GM12878 (cell line): ENCODE results near the gene CCDC190. TPM values are rescaled to one million over a fixed set of nuclear protein-coding genes. Genes with fewer than 3 reads are reported as not detected.

Experiments used
- ATAC-seq: fragments of 200-7000 bp; cut with Tn5 transposase; 3 replicates; pipeline ENCODE4 v1.9.1; 2020; ENCODE audit warnings: mild to moderate bottlenecking, moderate library complexity
- BruUV-seq: library from RNA; stranded (reverse); fragments of 400-500 nt; replicated peaks from 2 replicates; lab custom pipeline; 2021; lab: Mats Ljungman, UMichigan
- CTCF ChIA-PET: fragments of 300-600 bp; sonication (Branson Sonifier 250); formaldehyde crosslinking; extraction: SDS; loops from one replicate; lab custom pipeline; 2021; ENCODE audit warnings: inconsistent platforms; lab: Yijun Ruan, JAX
- POLR2A ChIA-PET: fragments of 350-600 bp; formaldehyde crosslinking; extraction: SDS; loops from one replicate; lab custom pipeline; 2021; ENCODE audit warnings: inconsistent platforms; lab: Charles Lee
- RAD21 ChIA-PET: fragments of 300-600 bp; sonication (Branson Sonifier 250); formaldehyde crosslinking; loops from one replicate; lab custom pipeline; 2023; ENCODE audit warnings: antibody characterized with exemption; ENCODE audit not compliant: unreplicated experiment; lab: Charles Lee
- SMC1A ChIA-PET: fragments of 300-600 bp; sonication (Branson Sonifier 250); formaldehyde crosslinking; loops from one replicate; lab custom pipeline; 2023; ENCODE audit not compliant: unreplicated experiment, uncharacterized antibody; lab: Charles Lee
- DNase-seq: peaks from one replicate; pipeline ENCODE4 v3.0.0-alpha.2; 2011; ENCODE audit warnings: low read depth, low spot score
- FAIRE-seq: peaks from 3 replicates; lab custom pipeline; 2011; peaks lifted over from hg19 to GRCh38; lab: Jason Lieb, UNC
- H2AFZ ChIP-seq: 2 replicates; pipeline ENCODE4 v1.6.0; 2011; ENCODE audit warnings: low read depth, low read length, control low read depth; ENCODE audit not compliant: control insufficient read depth
- H3K27ac ChIP-seq: 2 replicates; pipeline ENCODE4 v1.5.1; 2011; ENCODE audit warnings: control low read depth; ENCODE audit not compliant: control insufficient read depth, insufficient read depth
- H3K27me3 ChIP-seq, 2 experiments: replicated peaks in 1 of 2; 2 replicates each; pipeline versions ENCODE4 v1.6.0 to v1.6.1; 2011; ENCODE audit warnings: low read length in 1 of 2; ENCODE audit not compliant: control insufficient read depth in 2 of 2, insufficient read depth in 2 of 2
- H3K36me3 ChIP-seq, 2 experiments: 2 replicates each; pipeline ENCODE4 v1.5.1; 2011; ENCODE audit warnings: low read length in 1 of 2; ENCODE audit not compliant: control insufficient read depth in 2 of 2, insufficient read depth in 2 of 2
- H3K4me1 ChIP-seq: 2 replicates; pipeline ENCODE4 v1.6.1; 2011; ENCODE audit warnings: mild to moderate bottlenecking, low read length, moderate library complexity, mixed read lengths; ENCODE audit not compliant: control insufficient read depth, insufficient read depth
- H3K4me2 ChIP-seq: 2 replicates; pipeline ENCODE4 v1.6.0; 2011; ENCODE audit warnings: control low read depth; ENCODE audit not compliant: control insufficient read depth, insufficient read depth
- H3K4me3 ChIP-seq: fragments of 200-600 bp; sonication (generic); 2 replicates; pipeline ENCODE4 v1.5.1; 2016
- H3K79me2 ChIP-seq: 2 replicates; pipeline ENCODE4 v1.6.0; 2011; ENCODE audit warnings: low read length; ENCODE audit not compliant: control insufficient read depth, insufficient read depth
- H3K9ac ChIP-seq: 2 replicates; pipeline ENCODE4 v1.8.0; 2011; ENCODE audit warnings: low read length, control low read depth, mixed read lengths; ENCODE audit not compliant: control insufficient read depth, insufficient read depth
- H3K9me3 ChIP-seq: replicated peaks from 3 replicates; pipeline ENCODE4 v1.5.1; 2011; ENCODE audit warnings: mild to moderate bottlenecking, low read length; ENCODE audit not compliant: control insufficient read depth, insufficient read depth
- H4K20me1 ChIP-seq: 2 replicates; pipeline ENCODE4 v1.6.0; 2011; ENCODE audit not compliant: control insufficient read depth, insufficient read depth
- ATF7 ChIP-seq: fragments of 450-650 bp; IDR thresholded peaks from 2 replicates; pipeline ENCODE4 v1.6.1; 2016; ENCODE audit warnings: low read depth, mild to moderate bottlenecking
- BMI1 ChIP-seq: fragments of 450-650 bp; IDR thresholded peaks from 2 replicates; pipeline ENCODE4 v1.6.1; 2016; ENCODE audit warnings: mild to moderate bottlenecking, moderate library complexity, borderline replicate concordance
- GABPA ChIP-seq: IDR thresholded peaks from 2 replicates; pipeline ENCODE4 v1.6.1; 2014; ENCODE audit warnings: antibody characterized with exemption, low read depth, mild to moderate bottlenecking, inconsistent platforms
- JUND ChIP-seq: IDR thresholded peaks from 2 replicates; pipeline ENCODE4 v1.6.1; 2012; ENCODE audit warnings: low read depth, mild to moderate bottlenecking, low read length, improper control_type of control experiment, moderate library complexity
- KDM1A ChIP-seq: fragments of 200-600 bp; sonication (generic); IDR thresholded peaks from 2 replicates; pipeline ENCODE4 v1.6.1; 2016; ENCODE audit warnings: borderline replicate concordance
- NRF1 ChIP-seq: conservative IDR thresholded peaks from 2 replicates; pipeline ENCODE4 v1.6.1; 2011; ENCODE audit warnings: mild to moderate bottlenecking, low read depth, low read length, improper control_type of control experiment
- PRDM15 ChIP-seq: fragments of 450-650 bp; formaldehyde crosslinking; IDR thresholded peaks from 2 replicates; pipeline ENCODE4 v1.4.0; 2020; ENCODE audit warnings: mild to moderate bottlenecking, moderate library complexity
- RBBP5 ChIP-seq: fragments of 200-600 bp; sonication (generic); conservative IDR thresholded peaks from 2 replicates; pipeline ENCODE4 v1.6.1; 2016
- STAT3 ChIP-seq: IDR thresholded peaks from 2 replicates; pipeline ENCODE4 v1.6.1; 2011; ENCODE audit warnings: low read depth, low read length, improper control_type of control experiment
- YY1 ChIP-seq: IDR thresholded peaks from 2 replicates; pipeline ENCODE4 v1.6.1; 2011; ENCODE audit warnings: low read depth, mild to moderate bottlenecking, low read length
- ZNF217 ChIP-seq: fragments of 450-650 bp; IDR thresholded peaks from 2 replicates; pipeline ENCODE4 v1.6.1; 2017; ENCODE audit warnings: antibody characterized with exemption, mild to moderate bottlenecking
- ZNF384 ChIP-seq: IDR thresholded peaks from 2 replicates; pipeline ENCODE4 v1.6.1; 2012; ENCODE audit warnings: low read depth, mild to moderate bottlenecking, low read length, improper control_type of control experiment, borderline replicate concordance
- ZNF687 ChIP-seq: fragments of 450-650 bp; IDR thresholded peaks from 2 replicates; pipeline ENCODE4 v1.6.1; 2017; ENCODE audit warnings: mild to moderate bottlenecking, moderate library complexity
- WGBS: methylation state at CpG from one replicate; pipeline ENCODE4 v1.1.6; 2016; ENCODE audit warnings: low lambda C conversion rate; ENCODE audit not compliant: insufficient replicate concordance, insufficient coverage; ENCODE audit errors: missing lambda C conversion rate; 5-methylcytosine and 5-hydroxymethylcytosine counted together
- in situ Hi-C: fragments of 300-500 bp; cut with MboI; formaldehyde crosslinking; loops from 9 replicates; pipeline ENCODE4 v1.14.3; 2018; ENCODE audit warnings: mixed read lengths
- intact Hi-C: fragments of 100-400 bp; cut with micrococcal nuclease; formaldehyde crosslinking; loops from one replicate; pipeline ENCODE4 v1.14.2; 2022; ENCODE audit not compliant: unreplicated experiment
- polyA plus RNA-seq, 11 experiments: library from polyadenylated mRNA; depleted of rRNA in 4 of 11; unstranded in 6 of 11; stranded (reverse) in 5 of 11; fragments of >200 nt; fragmentation: Nextera tagmentation in 4 of 11; fragmentation: Illumina TruSeq in 1 of 11; extraction: Ambion mirVana in 4 of 11; extraction: Trizol in 1 of 11; gene quantifications; 1 replicate in 1 of 11; 2 replicates in 10 of 11; pipeline versions ENCODE4 v1.2.1 to v1.2.3, GENCODE V29; 2011 to 2016; ENCODE audit warnings: inconsistent platforms in 2 of 11, missing spikeins in 2 of 11, low read depth in 1 of 11
- total RNA-seq, 4 experiments: library from RNA; depleted of rRNA in 3 of 4; stranded (reverse); fragments of >200 nt in 3 of 4; fragmentation: Illumina TruSeq in 1 of 4; extraction: Trizol in 1 of 4; gene quantifications; 2 replicates each; pipeline versions ENCODE4 v1.2.1 to v1.2.3, GENCODE V29; 2013 to 2021

Gene CCDC190
- total and polyA plus RNA-seq, 10 of the 15 experiments (the other 5 are each of a cell fraction or from before 2014, with no cell fraction given): not detected

GRCh38 chr1:162838863-162839262, 22.1 kb downstream of the CCDC190 start:
- ChIA-PET SMC1A (no interaction called here), RAD21 (no interaction called here), CTCF (no interaction called here), POLR2A (no interaction called here)
- Histone ChIP-seq H3K27me3 (no peaks in the 10 kb centered on the region), H3K36me3 (no peaks in the 10 kb centered on the region), H3K4me1 (peaks cover 19% of the 10 kb centered on the region), H3K4me3 (no peak overlapping the region), H3K9ac (no peak overlapping the region), H3K79me2 (no peaks in the 10 kb centered on the region), H3K9me3 (peaks cover 22% of the 10 kb centered on the region), H3K4me2 (no peak overlapping the region), H4K20me1 (no peaks in the 10 kb centered on the region), H3K27ac (no peak overlapping the region), H2AFZ (no peak overlapping the region)
- DNase-seq (no peak), ATAC-seq (no peak), FAIRE-seq (no peak)
- in situ Hi-C loops: no loop called here
- intact Hi-C loops: no loop called here
- TF ChIP-seq STAT3: no peak
- no peak for TF ChIP-seq YY1
- TF ChIP-seq ZNF687: no peak
- TF ChIP-seq RBBP5: no peak
- TF ChIP-seq ZNF217: no peak
- no peak for TF ChIP-seq KDM1A
- no peak for TF ChIP-seq ZNF384
- no peak for TF ChIP-seq NRF1
- TF ChIP-seq JUND: no peak
- no peak for TF ChIP-seq PRDM15 (CRISPR knock-in tag)
- TF ChIP-seq GABPA: no peak
- TF ChIP-seq BMI1: no peak
- no peak for TF ChIP-seq ATF7
- 51% methylated on average over 4 of the region's 4 CpGs for WGBS
- BruUV-seq: no TSS peak
